DMS153 treated with DMSO at 0.1 percent for 48 hours (cell line): ENCODE data around the gene BBLN.

ENCODE experiments used
- DNase-seq: peaks from one replicate; lab custom pipeline; 2025; ENCODE audit not compliant: unreplicated experiment; lab: John Stamatoyannopoulos, UW

The BBLN gene

GRCh38 chr9:128144239-128145181 lies 15.6 kb upstream of the BBLN start:
- no peak for DNase-seq

GRCh38 chr9:128145536-128145935 lies 14.5 kb upstream of the BBLN start:
- DNase-seq: no peak

- no peak for DNase-seq
These were observed 14.1 kb upstream of the BBLN start for GRCh38 chr9:128145951-128146351.

- no peak for DNase-seq
These were observed 13.4 kb upstream of the BBLN start for GRCh38 chr9:128146591-128147120.

- DNase-seq: no peak
These were observed 11.5 kb upstream of the BBLN start for GRCh38 chr9:128148509-128149000.

GRCh38 chr9:128149001-128149701 lies 10.9 kb upstream of the BBLN start, which contains the start of gene LCN2:
Gene LCN2 (plus strand): TSS chr9:128149453. CDS start chr9:128149526, 73 bp downstream.
- DNase-seq: no peak

- DNase-seq: no peak
These were observed 10.0 kb upstream of the BBLN start for GRCh38 chr9:128149951-128150593.

GRCh38 chr9:128150594-128151308 lies 9.3 kb upstream of the BBLN start:
- no peak for DNase-seq

GRCh38 chr9:128151309-128152132 lies 8.5 kb upstream of the BBLN start:
- DNase-seq: no peak

- DNase-seq: no peak
These were observed 7.7 kb upstream of the BBLN start for GRCh38 chr9:128152133-128153059.

GRCh38 chr9:128153060-128153946 lies 6.8 kb upstream of the BBLN start:
- no peak for DNase-seq

GRCh38 chr9:128153947-128154695 lies 5.9 kb upstream of the BBLN start:
- no peak for DNase-seq

- DNase-seq: no peak
These were observed 4.1 kb upstream of the BBLN start for GRCh38 chr9:128155736-128156500.

GRCh38 chr9:128159522-128159783 lies 612 bp upstream of the BBLN start:
- no peak for DNase-seq

- DNase-seq: no peak
These were observed 530 bp downstream of the BBLN start for GRCh38 chr9:128160603-128160987.

GRCh38 chr9:128161215-128161902 lies 1.3 kb downstream of the BBLN start:
- no peak for DNase-seq
